Activated T-helper 1 cell treated with anti-CD3 and anti-CD28 coated beads, Interleukin-2, amount 50 U/mL, for 16 hours (primary cell): Measurements from ENCODE around the gene AREG.

Source experiments
- DNase-seq, 2 donors: peaks; one replicate each; pipeline ENCODE4 v3.0.0-alpha.2; 2020; ENCODE audit warnings: low read depth in 1 of 2, low spot score in 1 of 2

The AREG gene

GRCh38 chr4:74504212-74504611, 59.3 kb downstream of the AREG start:
- no peak for DNase-seq
